Vagina (tissue), 2 donors: Measurements from ENCODE around the gene CYP4Z1.
"Not testable (repeated sequence)": the region's sequence is repeated elsewhere in the genome, so short reads cannot be mapped to it uniquely, and the experiment has no call there.

Experiments
- POLR2A ChIP-seq, 2 donors: fragments of 450-650 bp; IDR thresholded peaks; one replicate each; pipeline ENCODE4 v1.6.1; 2017; ENCODE audit warnings: antibody characterized with exemption in 2 of 2, mild to moderate bottlenecking in 2 of 2, moderate library complexity in 2 of 2
- TF ChIP-seq, protein P1 (sequence below), 3 experiments: fragments of 450-650 bp in 2 of 3; fragments of 200-600 bp in 1 of 3; sonication (generic) in 1 of 3; IDR thresholded peaks; one replicate each; pipeline ENCODE4 v1.5.1; 2017 to 2019; ENCODE audit warnings: antibody characterized with exemption in 3 of 3, mild to moderate bottlenecking in 2 of 3, moderate library complexity in 2 of 3

GRCh38 chr1:47140358-47140757, 73.3 kb downstream of the CYP4Z1 start:
- TF ChIP-seq, protein P1, sequence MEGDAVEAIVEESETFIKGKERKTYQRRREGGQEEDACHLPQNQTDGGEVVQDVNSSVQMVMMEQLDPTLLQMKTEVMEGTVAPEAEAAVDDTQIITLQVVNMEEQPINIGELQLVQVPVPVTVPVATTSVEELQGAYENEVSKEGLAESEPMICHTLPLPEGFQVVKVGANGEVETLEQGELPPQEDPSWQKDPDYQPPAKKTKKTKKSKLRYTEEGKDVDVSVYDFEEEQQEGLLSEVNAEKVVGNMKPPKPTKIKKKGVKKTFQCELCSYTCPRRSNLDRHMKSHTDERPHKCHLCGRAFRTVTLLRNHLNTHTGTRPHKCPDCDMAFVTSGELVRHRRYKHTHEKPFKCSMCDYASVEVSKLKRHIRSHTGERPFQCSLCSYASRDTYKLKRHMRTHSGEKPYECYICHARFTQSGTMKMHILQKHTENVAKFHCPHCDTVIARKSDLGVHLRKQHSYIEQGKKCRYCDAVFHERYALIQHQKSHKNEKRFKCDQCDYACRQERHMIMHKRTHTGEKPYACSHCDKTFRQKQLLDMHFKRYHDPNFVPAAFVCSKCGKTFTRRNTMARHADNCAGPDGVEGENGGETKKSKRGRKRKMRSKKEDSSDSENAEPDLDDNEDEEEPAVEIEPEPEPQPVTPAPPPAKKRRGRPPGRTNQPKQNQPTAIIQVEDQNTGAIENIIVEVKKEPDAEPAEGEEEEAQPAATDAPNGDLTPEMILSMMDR (IDR thresholded peaks at IDR 0.05): not testable (repeated sequence)
- not testable (repeated sequence) for TF ChIP-seq POLR2A (IDR thresholded peaks at IDR 0.05)
